H1 (cell line): ENCODE results near the gene IGFBP6. TPM values are rescaled to one million over a fixed set of nuclear protein-coding genes. Genes with fewer than 3 reads are reported as not detected.
A peak's percentile ranks its signal among the peaks of the same experiment; 100 is the strongest.

ENCODE experiments used
- CTCF ChIA-PET: fragments of 300-600 bp; sonication (Branson Sonifier 250); formaldehyde crosslinking; loops from one replicate; lab custom pipeline; 2021; ENCODE audit not compliant: partially characterized antibody; lab: Charles Lee
- POLR2A ChIA-PET: fragments of 300-600 bp; sonication (Branson Sonifier 250); formaldehyde crosslinking; loops from one replicate; lab custom pipeline; 2021; ENCODE audit warnings: inconsistent platforms; ENCODE audit not compliant: partially characterized antibody; lab: Charles Lee
- DNase-seq, 2 experiments: peaks; one replicate each; pipeline versions ENCODE4 v3.0.0 to v3.0.0-alpha.2; 2010 to 2022; ENCODE audit warnings: low spot score in 2 of 2, low read depth in 1 of 2, mixed read lengths in 1 of 2
- FAIRE-seq: peaks from 2 replicates; lab custom pipeline; 2011; peaks lifted over from hg19 to GRCh38; lab: Jason Lieb, UNC
- H2AFZ ChIP-seq: 2 replicates; pipeline ENCODE4 v1.8.1; 2012; ENCODE audit warnings: low read length, inconsistent platforms
- H2AK5ac ChIP-seq: 2 replicates; pipeline ENCODE4 v1.6.1; 2013; ENCODE audit warnings: low read depth, low read length
- H2BK120ac ChIP-seq: replicated peaks from 2 replicates; pipeline ENCODE3; 2013; ENCODE audit warnings: low read depth, low read length, inconsistent platforms
- H2BK12ac ChIP-seq: 2 replicates; pipeline ENCODE4 v1.6.1; 2013; ENCODE audit warnings: low read depth, low read length
- H2BK15ac ChIP-seq: 2 replicates; pipeline ENCODE4 v1.6.1; 2013; ENCODE audit warnings: low read length
- H2BK20ac ChIP-seq: 2 replicates; pipeline ENCODE4 v1.6.1; 2013; ENCODE audit warnings: low read length
- H2BK5ac ChIP-seq: 2 replicates; pipeline ENCODE4 v1.6.1; 2013; ENCODE audit warnings: low read depth, low read length
- H3K14ac ChIP-seq: 2 replicates; pipeline ENCODE4 v1.6.1; 2013; ENCODE audit warnings: inconsistent platforms; ENCODE audit not compliant: insufficient read length
- H3K18ac ChIP-seq: 2 replicates; pipeline ENCODE4 v1.6.1; 2013; ENCODE audit warnings: low read length; ENCODE audit errors: extremely low read depth
- H3K23ac ChIP-seq: 2 replicates; pipeline ENCODE4 v1.6.1; 2013; ENCODE audit warnings: inconsistent platforms; ENCODE audit not compliant: insufficient read length
- H3K23me2 ChIP-seq: 2 replicates; pipeline ENCODE4 v1.6.1; 2013; ENCODE audit warnings: low read depth, low read length
- H3K27ac ChIP-seq: 2 replicates; pipeline ENCODE4 v1.6.1; 2011; ENCODE audit warnings: low read depth, low read length, inconsistent platforms
- H3K27me3 ChIP-seq, 4 experiments: replicated peaks in 1 of 4; 1 replicate in 1 of 4; 2 replicates in 3 of 4; pipeline versions ENCODE4 v1.6.1 to v1.8.1; 2011 to 2013; ENCODE audit warnings: low read length in 3 of 4, mild to moderate bottlenecking in 3 of 4, inconsistent platforms in 2 of 4, mixed read lengths in 2 of 4, moderate library complexity in 1 of 4; ENCODE audit not compliant: control insufficient read depth in 3 of 4, insufficient read depth in 3 of 4; ENCODE audit errors: extremely low read depth in 1 of 4
- H3K36me3 ChIP-seq, 4 experiments: 2 replicates each; pipeline versions ENCODE4 v1.6.1 to v1.8.1; 2011 to 2013; ENCODE audit warnings: mild to moderate bottlenecking in 4 of 4, low read length in 3 of 4, moderate library complexity in 2 of 4, control low read depth in 1 of 4, inconsistent platforms in 1 of 4; ENCODE audit not compliant: insufficient read depth in 4 of 4, control insufficient read depth in 2 of 4
- H3K4ac ChIP-seq: replicated peaks from 2 replicates; pipeline ENCODE3; 2013; ENCODE audit warnings: low read length, low read depth, mixed read lengths, inconsistent platforms; ENCODE audit not compliant: insufficient read length
- H3K4me1 ChIP-seq, 4 experiments: replicated peaks in 1 of 4; 1 replicate in 1 of 4; 2 replicates in 3 of 4; pipeline versions ENCODE4 v1.6.1 to v1.8.1; 2011 to 2013; ENCODE audit warnings: low read length in 3 of 4, inconsistent platforms in 2 of 4, mixed read lengths in 1 of 4; ENCODE audit not compliant: insufficient read depth in 4 of 4, control insufficient read depth in 3 of 4
- H3K4me2 ChIP-seq, 2 experiments: 2 replicates each; pipeline versions ENCODE4 v1.6.1 to v1.8.1; 2011 to 2013; ENCODE audit warnings: low read depth in 2 of 2, low read length in 2 of 2, control low read depth in 1 of 2, inconsistent platforms in 1 of 2, mild to moderate bottlenecking in 1 of 2; ENCODE audit not compliant: insufficient read depth in 1 of 2
- H3K4me3 ChIP-seq, 4 experiments: fragments of 200-600, 300-600 bp in 1 of 4; sonication (generic), shearing (Covaris generic), sonication (Bioruptor Twin) in 1 of 4; 2 replicates each; pipeline versions ENCODE4 v1.5.1 to v1.8.1; 2011 to 2016; ENCODE audit warnings: low read length in 4 of 4, low read depth in 3 of 4, control low read depth in 2 of 4, inconsistent platforms in 2 of 4, mild to moderate bottlenecking in 2 of 4, mixed read lengths in 1 of 4, moderate library complexity in 1 of 4; ENCODE audit not compliant: insufficient read depth in 2 of 4; ENCODE audit errors: extremely low read depth in 1 of 4
- H3K56ac ChIP-seq: replicated peaks from 2 replicates; pipeline ENCODE3; 2013; ENCODE audit warnings: low read depth, mild to moderate bottlenecking, mixed read lengths, low read length, inconsistent platforms; ENCODE audit not compliant: insufficient read length
- H3K79me1 ChIP-seq: 2 replicates; pipeline ENCODE4 v1.6.1; 2013; ENCODE audit warnings: low read depth, low read length, control low read depth
- H3K79me2 ChIP-seq, 2 experiments: 2 replicates each; pipeline versions ENCODE4 v1.6.1 to v1.8.1; 2012 to 2013; ENCODE audit warnings: low read length in 2 of 2, mild to moderate bottlenecking in 2 of 2, inconsistent platforms in 1 of 2; ENCODE audit not compliant: insufficient read depth in 2 of 2, control insufficient read depth in 1 of 2
- H3K9ac ChIP-seq, 4 experiments: replicated peaks in 1 of 4; 1 replicate in 1 of 4; 2 replicates in 3 of 4; pipeline versions ENCODE4 v1.6.1 to v1.8.1; 2011 to 2013; ENCODE audit warnings: low read depth in 3 of 4, low read length in 3 of 4, control low read depth in 2 of 4, mild to moderate bottlenecking in 2 of 4, moderate library complexity in 2 of 4, inconsistent platforms in 1 of 4; ENCODE audit errors: extremely low read depth in 1 of 4
- H3K9me3 ChIP-seq, 2 experiments: 2 replicates each; pipeline versions ENCODE4 v1.6.1 to v1.8.1; 2012 to 2013; ENCODE audit warnings: mild to moderate bottlenecking in 2 of 2, moderate library complexity in 2 of 2, control low read depth in 1 of 2, inconsistent platforms in 1 of 2, low read depth in 1 of 2, low read length in 1 of 2, mixed read lengths in 1 of 2; ENCODE audit not compliant: insufficient read depth in 2 of 2
- H4K20me1 ChIP-seq, 2 experiments: replicated peaks in 1 of 2; 2 replicates each; pipeline versions ENCODE3 to v1.8.1; 2011 to 2013; ENCODE audit warnings: inconsistent platforms in 2 of 2, low read length in 2 of 2, mild to moderate bottlenecking in 1 of 2; ENCODE audit not compliant: insufficient read depth in 2 of 2, control insufficient read depth in 1 of 2
- H4K5ac ChIP-seq: 2 replicates; pipeline ENCODE4 v1.6.1; 2013; ENCODE audit warnings: low read length, low read depth, mixed read lengths, inconsistent platforms; ENCODE audit not compliant: insufficient read length
- H4K8ac ChIP-seq: 2 replicates; pipeline ENCODE4 v1.8.0; 2013; ENCODE audit warnings: mild to moderate bottlenecking, moderate library complexity, low read length, inconsistent platforms; ENCODE audit not compliant: insufficient read depth; ENCODE audit errors: extremely low read depth
- H4K91ac ChIP-seq: replicated peaks from 2 replicates; pipeline ENCODE3; 2013; ENCODE audit warnings: low read length, mixed read lengths, inconsistent platforms; ENCODE audit not compliant: insufficient read length
- BACH1 ChIP-seq: IDR thresholded peaks from 2 replicates; pipeline ENCODE4 v1.6.1; 2012; ENCODE audit warnings: low read length, improper control_type of control experiment
- CEBPB ChIP-seq: IDR thresholded peaks from 2 replicates; pipeline ENCODE4 v1.6.1; 2012; ENCODE audit warnings: low read depth, low read length
- CHD2 ChIP-seq: IDR thresholded peaks from 2 replicates; pipeline ENCODE4 v1.6.1; 2012; ENCODE audit warnings: low read length, improper control_type of control experiment
- CREB1 ChIP-seq: IDR thresholded peaks from 2 replicates; pipeline ENCODE4 v1.6.1; 2012; ENCODE audit warnings: inconsistent platforms
- HDAC6 ChIP-seq: IDR thresholded peaks from one replicate; pipeline ENCODE4 v1.7.1; 2012; ENCODE audit warnings: low read depth, mild to moderate bottlenecking, inconsistent platforms, low read length, moderate library complexity
- MAFK ChIP-seq: IDR thresholded peaks from 2 replicates; pipeline ENCODE4 v1.6.1; 2012; ENCODE audit warnings: low read depth, mild to moderate bottlenecking, improper control_type of control experiment, low read length
- NANOG ChIP-seq: IDR thresholded peaks from 2 replicates; pipeline ENCODE4 v1.6.1; 2011; ENCODE audit warnings: low read length, low read depth, mild to moderate bottlenecking, inconsistent platforms; ENCODE audit not compliant: insufficient read depth, poor library complexity, severe bottlenecking
- NRF1 ChIP-seq: IDR thresholded peaks from 2 replicates; pipeline ENCODE4 v1.6.1; 2011; ENCODE audit warnings: mild to moderate bottlenecking, low read depth, low read length, improper control_type of control experiment
- PHF8 ChIP-seq: fragments of 200-600 bp; sonication (generic); conservative IDR thresholded peaks from 2 replicates; pipeline ENCODE4 v1.7.1; 2012; ENCODE audit warnings: low read depth, mild to moderate bottlenecking, inconsistent platforms, low read length, moderate library complexity
- SP4 ChIP-seq: IDR thresholded peaks from 2 replicates; pipeline ENCODE4 v1.6.1; 2012; ENCODE audit warnings: low read length, inconsistent platforms
- USF2 ChIP-seq: IDR thresholded peaks from 2 replicates; pipeline ENCODE4 v1.6.1; 2011; ENCODE audit warnings: low read length, improper control_type of control experiment
- WGBS, 2 experiments: shearing (Covaris generic) in 1 of 2; methylation state at CpG; one replicate each; pipeline versions ENCODE4 v1.1.6 to v1.1.7; 2013 to 2015; ENCODE audit warnings: low lambda C conversion rate in 2 of 2, mixed read lengths in 2 of 2, inconsistent platforms in 1 of 2, low coverage in 1 of 2, missing lambda C conversion rate in 1 of 2; ENCODE audit not compliant: insufficient replicate concordance in 2 of 2, insufficient coverage in 1 of 2, insufficient read length in 1 of 2; ENCODE audit errors: extremely low coverage in 1 of 2, missing lambda C conversion rate in 1 of 2; 5-methylcytosine and 5-hydroxymethylcytosine counted together
- polyA plus RNA-seq, 7 experiments: library from polyadenylated mRNA; depleted of rRNA in 3 of 7; stranded (reverse) in 5 of 7; unstranded in 2 of 7; fragments of >200 nt in 5 of 7; fragments of 200-250 nt in 2 of 7; gene quantifications; 1 replicate in 5 of 7; 2 replicates in 1 of 7; 4 replicates in 1 of 7; pipeline versions ENCODE4 v1.2.1 to v1.2.3, GENCODE V29; 2011 to 2013; ENCODE audit warnings: missing spikeins in 2 of 7, mixed read lengths in 2 of 7
- total RNA-seq: library from RNA; stranded (reverse); fragmentation: NEBNext Ultra II Directional; extraction: Animal tissue kit (Norgen Biotek cat#: 25700); gene quantifications from 2 replicates; pipeline ENCODE4 v1.2.1, GENCODE V29; 2021

Gene IGFBP6
- total and polyA plus RNA-seq, 2 of the 8 experiments (the other 6 are each of a cell fraction or from before 2014, with no cell fraction given) = 13.7 to 14.7 TPM

GRCh38 chr12:53048033-53048779, 49.3 kb upstream of the IGFBP6 start:
- Histone ChIP-seq H3K23ac (no peak overlapping the region), H2BK12ac (peak overlapping the region; percentile 99), H3K23me2 (peaks cover 24% of the 10 kb centered on the region), H2BK120ac (no peak overlapping the region), H4K5ac (peak overlapping the region; percentile 11), H3K27ac (no peak overlapping the region), H2AK5ac (peak overlapping the region; percentile 99; the same call in 1 of the 2 replicates), H2BK5ac (peak overlapping the region; percentile 87; the same call in 1 of the 2 replicates), H4K20me1 (peaks cover 9 to 23% of the 10 kb centered on the region in 2 experiments), H3K56ac (no peak overlapping the region), H3K18ac (peak overlapping the region; percentile 83), H3K14ac (no peak overlapping the region), H2BK20ac (no peak overlapping the region; the same call in 1 of the 2 replicates), H4K91ac (peak overlapping the region; percentile 3), H3K36me3 (peaks cover 0 to 5% (median 0%) of the 10 kb centered on the region in 4 experiments; a peak in 1 of 8 replicates), H2BK15ac (peak overlapping the region; percentile 98), H3K4me3 (peak overlapping the region; percentile 2 to 59 (median 38); a peak in 5 of 8 replicates), H3K4me2 (peak overlapping the region; percentile 78 to 98), H3K79me2 (no peaks in the 10 kb centered on the region), H3K9me3 (no peaks in the 10 kb centered on the region), H3K4ac (no peak overlapping the region), H3K9ac (no peak overlapping the region), H3K27me3 (peaks cover 0 to 20% (median 17%) of the 10 kb centered on the region in 4 experiments; a peak in 6 of 7 replicates), H4K8ac (0 out of 2 replicates have a peak overlapping the region, but pooled peaks have one; percentile 47), H3K4me1 (peaks cover 29 to 72% (median 52%) of the 10 kb centered on the region in 4 experiments), H2AFZ (no peak overlapping the region), H3K79me1 (peaks cover 7% of the 10 kb centered on the region; the same call in 1 of the 2 replicates)
- DNase-seq (no peak), FAIRE-seq (no peak)
- CTCF ChIA-PET = interaction anchor here (0.5 to 15.7 kb wide), 28 partner anchors 10 to 904 kb away, joined by 3 to 258 read pairs (median 4); partner anchors contain the start of genes CSAD and SOAT2
- WGBS, 2 experiments = 22% methylated on average over 10 of the region's 10 CpGs; no CpG with 5 or more reads in 1 of the 2 experiments
- POLR2A ChIA-PET = interaction anchor here (0.6 to 35.6 kb wide), 13 partner anchors 9 to 898 kb away, joined by 3 to 711 read pairs (median 4); partner anchors contain the start of genes EIF4B and IGFBP6
- TF ChIP-seq USF2 = no peak
- TF ChIP-seq CEBPB = no peak
- no peak for TF ChIP-seq NANOG
- TF ChIP-seq HDAC6 = no peak
- TF ChIP-seq SP4 = no peak
- no peak for TF ChIP-seq CHD2
- TF ChIP-seq MAFK = no peak
- TF ChIP-seq CREB1 = no peak
- TF ChIP-seq PHF8 = no peak
- no peak for TF ChIP-seq NRF1
- TF ChIP-seq BACH1 = no peak
